ENCODE measurements around the gene PI4K2A.

- no peak for TF ChIP-seq EP300 (conservative IDR thresholded peaks at IDR 0.05; ENCODE audit: poor library complexity, severe bottlenecking)
- TF ChIP-seq TAF1 (IDR thresholded peaks at IDR 0.05; ENCODE audit: low read depth): no peak
- TF ChIP-seq, protein P1, sequence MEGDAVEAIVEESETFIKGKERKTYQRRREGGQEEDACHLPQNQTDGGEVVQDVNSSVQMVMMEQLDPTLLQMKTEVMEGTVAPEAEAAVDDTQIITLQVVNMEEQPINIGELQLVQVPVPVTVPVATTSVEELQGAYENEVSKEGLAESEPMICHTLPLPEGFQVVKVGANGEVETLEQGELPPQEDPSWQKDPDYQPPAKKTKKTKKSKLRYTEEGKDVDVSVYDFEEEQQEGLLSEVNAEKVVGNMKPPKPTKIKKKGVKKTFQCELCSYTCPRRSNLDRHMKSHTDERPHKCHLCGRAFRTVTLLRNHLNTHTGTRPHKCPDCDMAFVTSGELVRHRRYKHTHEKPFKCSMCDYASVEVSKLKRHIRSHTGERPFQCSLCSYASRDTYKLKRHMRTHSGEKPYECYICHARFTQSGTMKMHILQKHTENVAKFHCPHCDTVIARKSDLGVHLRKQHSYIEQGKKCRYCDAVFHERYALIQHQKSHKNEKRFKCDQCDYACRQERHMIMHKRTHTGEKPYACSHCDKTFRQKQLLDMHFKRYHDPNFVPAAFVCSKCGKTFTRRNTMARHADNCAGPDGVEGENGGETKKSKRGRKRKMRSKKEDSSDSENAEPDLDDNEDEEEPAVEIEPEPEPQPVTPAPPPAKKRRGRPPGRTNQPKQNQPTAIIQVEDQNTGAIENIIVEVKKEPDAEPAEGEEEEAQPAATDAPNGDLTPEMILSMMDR (IDR thresholded peaks at IDR 0.05; ENCODE audit: poor library complexity, severe bottlenecking): no peak
- TF ChIP-seq REST (IDR thresholded peaks at IDR 0.05; ENCODE audit: borderline replicate concordance): no peak
- no peak for TF ChIP-seq MXI1 (conservative IDR thresholded peaks at IDR 0.05; ENCODE audit: poor library complexity, severe bottlenecking)
- TF ChIP-seq POLR2AphosphoS5 (IDR thresholded peaks at IDR 0.05): no peak
Measured at GRCh38 chr10:97719602-97720001, 79.1 kb downstream of the PI4K2A start.

All from neural cell (in vitro differentiated cells).